Measurements from ENCODE around the gene KIF13A.
"Not testable (repeated sequence)": the region's sequence is repeated elsewhere in the genome, so short reads cannot be mapped to it uniquely, and the experiment has no call there.

The KIF13A gene

GRCh38 chr6:17894191-17894590 lies 93.2 kb downstream of the KIF13A start:
- no peak for DNase-seq

- DNase-seq: no peak
Observed at GRCh38 chr6:17892097-17892686, 95.2 kb downstream of the KIF13A start.

GRCh38 chr6:17890309-17890708 lies 97.1 kb downstream of the KIF13A start:
- DNase-seq: no peak

GRCh38 chr6:17889777-17890176 lies 97.7 kb downstream of the KIF13A start:
- DNase-seq: not testable (repeated sequence)

- DNase-seq: no peak
Observed at GRCh38 chr6:17886891-17887290, 100.5 kb downstream of the KIF13A start.

- no peak for DNase-seq
Observed at GRCh38 chr6:17885889-17886576, 101.4 kb downstream of the KIF13A start.

GRCh38 chr6:17884498-17885478 lies 102.6 kb downstream of the KIF13A start:
- DNase-seq: no peak

GRCh38 chr6:17883665-17884497 lies 103.6 kb downstream of the KIF13A start:
- no peak for DNase-seq

- no peak for DNase-seq
Observed at GRCh38 chr6:17881085-17881858, 106.2 kb downstream of the KIF13A start.

- no peak for DNase-seq
Observed at GRCh38 chr6:17879184-17879583, 108.3 kb downstream of the KIF13A start.

GRCh38 chr6:17878734-17879133 lies 108.7 kb downstream of the KIF13A start:
- no peak for DNase-seq

- no peak for DNase-seq
Observed at GRCh38 chr6:17877895-17878440, 109.5 kb downstream of the KIF13A start.

- no peak for DNase-seq
Observed at GRCh38 chr6:17877196-17877894, 110.1 kb downstream of the KIF13A start.

- no peak for DNase-seq
Observed at GRCh38 chr6:17874753-17875152, 112.7 kb downstream of the KIF13A start.

GRCh38 chr6:17872908-17873307 lies 114.5 kb downstream of the KIF13A start:
- no peak for DNase-seq

GRCh38 chr6:17871836-17872235 lies 115.6 kb downstream of the KIF13A start:
- DNase-seq: no peak

- no peak for DNase-seq
Observed at GRCh38 chr6:17871189-17871519, 116.3 kb downstream of the KIF13A start.

- no peak for DNase-seq
Observed at GRCh38 chr6:17870300-17871188, 116.9 kb downstream of the KIF13A start.

GRCh38 chr6:17869753-17870050 lies 117.7 kb downstream of the KIF13A start:
- DNase-seq: no peak
